Activated CD8-positive, alpha-beta memory T cell treated with anti-CD3 and anti-CD28 coated beads, Interleukin-2, amount 50 U/mL, for 24 hours (primary cell): Measurements from ENCODE around the gene ACO1.

ENCODE experiments used
- DNase-seq: peaks from one replicate; pipeline ENCODE4 v3.0.0-alpha.2; 2020; ENCODE audit errors: extremely low read depth

Gene ACO1

DNA sequence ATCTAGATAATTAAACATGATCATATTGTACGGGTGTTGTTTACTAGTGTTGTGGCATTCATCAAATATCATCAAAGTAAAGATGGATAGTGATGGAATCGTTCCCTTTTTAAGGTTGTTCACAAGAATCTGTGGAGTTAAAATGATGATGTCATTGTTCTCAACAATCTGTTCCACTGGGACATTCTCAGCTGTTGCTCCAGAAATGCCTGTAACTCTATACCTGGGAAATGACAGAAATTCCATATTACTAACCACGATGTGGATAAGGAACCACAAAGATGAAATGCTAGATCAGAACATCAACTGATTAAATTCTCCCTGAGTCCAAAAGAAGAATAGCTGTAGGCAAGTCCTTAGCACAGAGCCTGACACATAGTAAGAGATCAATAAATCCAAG lies 103.5 kb downstream of the ACO1 start:
- DNase-seq = no peak

DNA sequence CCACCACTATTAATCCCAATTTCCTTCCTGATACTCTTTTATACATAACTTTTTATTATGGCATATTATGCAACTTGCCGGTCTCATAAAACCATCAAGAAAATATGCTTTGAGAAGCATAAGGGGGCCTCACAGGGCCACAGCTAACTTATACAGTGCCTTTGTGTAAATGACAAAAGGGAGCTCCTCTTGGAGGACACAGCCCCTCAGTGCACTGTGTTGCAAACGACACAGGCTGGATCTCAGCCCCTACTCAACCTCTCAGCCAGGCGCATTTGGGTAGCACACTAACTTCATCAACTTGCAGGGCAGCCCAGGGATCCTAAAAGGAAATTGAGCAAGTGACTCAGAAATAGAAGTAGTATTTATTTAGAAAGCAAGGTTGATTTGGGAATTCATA lies 106.2 kb downstream of the ACO1 start:
- DNase-seq = no peak

DNA sequence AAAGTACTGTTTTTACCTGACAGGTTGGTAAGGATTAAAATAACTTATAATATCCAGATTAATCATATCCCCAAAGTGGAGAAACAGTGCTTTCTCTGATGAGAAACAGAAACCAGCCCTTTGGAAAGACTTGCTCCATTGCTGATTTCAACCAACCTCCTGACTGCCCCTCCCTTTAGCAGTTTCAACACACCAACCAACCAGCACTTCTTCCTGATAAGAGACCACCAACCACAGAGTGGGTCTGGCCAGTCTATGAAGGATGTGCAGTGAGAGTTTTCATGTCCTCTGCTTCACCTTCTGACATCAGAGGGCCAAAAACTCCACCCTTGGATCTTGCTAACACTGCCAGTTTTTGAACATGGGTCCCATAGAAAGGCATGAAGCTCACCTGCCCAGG lies 113.5 kb downstream of the ACO1 start:
- DNase-seq = no peak

DNA sequence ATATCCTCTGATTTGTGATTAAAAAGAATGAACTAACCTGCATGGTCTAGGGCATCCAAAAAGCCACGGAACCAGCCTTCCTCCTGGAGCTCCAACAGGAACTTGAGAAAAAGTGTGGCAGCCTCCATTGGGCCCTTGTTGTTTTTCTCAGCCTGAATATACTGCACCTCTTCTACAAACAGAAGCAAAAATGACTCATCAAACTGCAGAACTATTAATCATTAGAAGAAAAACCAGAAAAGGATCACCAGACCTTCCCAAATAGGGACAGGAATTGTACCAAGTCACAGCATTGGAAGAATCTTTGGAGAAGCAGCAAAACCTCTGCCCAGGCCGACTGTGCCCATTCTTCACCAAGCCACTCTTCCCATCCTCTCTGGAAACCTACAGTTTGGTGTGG lies 116.3 kb downstream of the ACO1 start:
- no peak for DNase-seq

- no peak for DNase-seq
Measured at GRCh38 chr9:32501868-32502267, 117.4 kb downstream of the ACO1 start.

DNA sequence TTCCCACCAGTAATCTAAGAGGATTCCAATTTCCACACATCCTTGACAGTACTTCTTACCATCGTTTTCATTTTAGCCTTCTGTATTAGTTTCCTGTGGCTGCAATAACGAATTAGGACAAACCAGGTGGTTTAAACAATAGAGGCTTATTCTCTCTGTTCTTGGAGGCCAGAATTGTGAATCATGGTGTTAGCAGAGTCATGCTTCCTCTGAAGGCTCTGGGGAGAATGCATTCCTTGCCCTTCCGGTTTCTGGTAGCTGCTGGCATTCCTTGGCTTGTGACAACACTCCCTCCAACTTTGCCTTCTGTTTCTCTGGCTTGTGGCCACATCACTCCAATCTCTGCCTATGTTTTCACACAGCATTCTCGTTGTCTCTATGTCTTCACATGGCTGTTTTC lies 118.0 kb downstream of the ACO1 start:
- DNase-seq = no peak

GRCh38 chr9:32503008-32503407 lies 118.6 kb downstream of the ACO1 start:
- no peak for DNase-seq
